HG02763 (cell line): Measurements from ENCODE around the gene FGF1.

Experiments
- ATAC-seq: cut with Tn5 transposase; IDR thresholded peaks from one replicate; pipeline ENCODE4 v1.9.1; 2021; ENCODE audit warnings: mild to moderate bottlenecking, moderate library complexity; ENCODE audit not compliant: unreplicated experiment

Gene FGF1

DNA sequence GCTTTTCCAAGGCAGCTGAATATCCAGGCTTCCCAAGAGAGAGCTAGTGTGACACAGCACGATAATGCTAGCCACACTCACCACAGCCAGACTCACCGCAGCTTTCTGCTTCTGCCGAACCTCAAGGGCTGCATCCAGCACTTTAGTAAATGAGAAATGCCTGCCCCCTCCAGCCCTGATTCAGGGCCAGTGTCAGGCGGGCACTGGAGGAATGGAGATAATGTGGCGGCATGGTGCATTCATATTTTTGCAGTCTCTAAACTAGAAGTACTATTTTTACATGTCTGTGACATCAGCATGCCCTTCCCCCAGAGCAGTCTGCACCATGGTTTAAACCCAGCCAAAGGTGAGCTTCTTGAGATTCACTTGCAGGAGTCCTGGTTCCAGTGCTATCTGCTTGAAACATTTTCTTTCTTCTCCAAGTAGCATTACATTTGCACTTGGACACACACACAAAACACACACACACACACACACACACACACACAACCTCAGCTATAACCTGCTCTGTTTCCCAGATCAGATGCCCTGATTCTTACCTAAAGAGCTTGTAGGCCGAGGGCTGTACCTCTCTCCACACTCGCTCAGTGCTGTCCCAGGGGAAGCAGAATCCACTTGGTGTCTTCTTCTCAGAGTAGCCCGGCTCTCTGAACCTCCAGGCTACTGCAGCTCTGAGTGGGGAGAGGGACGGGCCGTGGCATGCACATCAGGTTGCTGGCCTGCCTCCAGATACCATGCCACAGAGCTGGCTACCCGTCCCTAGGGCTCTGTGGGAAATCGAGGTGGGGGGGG lies at the start of gene FGF1:
Gene FGF1, minus strand, starts transcription at position 673 of the 792 bp plus-strand sequence. CDS start 71,963 bp downstream, outside the sequence.
- ATAC-seq = no peak

DNA sequence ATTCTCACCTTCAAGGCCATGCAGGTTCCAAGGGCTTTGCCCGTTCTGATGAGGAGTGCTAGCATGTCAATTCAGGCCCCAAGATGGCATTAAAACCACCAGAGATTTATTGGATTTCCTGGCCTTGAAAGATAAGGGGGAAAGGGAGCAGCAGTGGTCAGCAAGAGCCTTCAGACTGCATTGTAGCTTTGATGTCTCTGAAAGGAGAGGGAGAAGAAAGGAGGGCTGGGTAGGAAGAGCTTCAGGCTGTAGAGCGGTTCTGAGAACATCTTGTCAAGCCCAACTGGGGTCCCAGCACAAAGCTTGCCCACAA lies 41.8 kb upstream of the FGF1 start:
- no peak for ATAC-seq

DNA sequence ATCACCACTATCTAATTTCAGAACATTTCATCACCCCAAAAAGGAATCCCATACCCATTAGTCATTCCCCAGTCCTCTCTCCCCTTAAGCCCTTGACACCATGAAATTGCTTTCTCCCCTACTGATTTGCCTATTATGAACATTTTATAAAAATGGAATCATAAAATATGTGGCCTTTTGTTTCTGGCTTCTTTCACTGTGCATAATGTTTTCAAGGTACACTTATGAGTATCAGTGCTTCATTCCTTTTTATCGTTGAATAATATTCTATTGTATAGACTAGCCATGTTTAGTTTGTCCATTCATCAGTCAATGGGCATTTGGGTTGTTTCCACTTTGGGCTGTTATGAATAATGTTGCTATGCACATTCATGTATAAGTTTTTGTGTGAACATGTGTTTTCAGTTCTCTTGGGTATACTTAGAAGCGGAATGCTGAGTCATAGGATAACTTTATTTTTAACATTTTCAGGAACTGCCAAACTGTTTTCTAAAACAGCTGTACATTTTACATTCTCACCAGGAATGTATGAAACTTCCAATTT lies 40.4 kb upstream of the FGF1 start:
- ATAC-seq = no peak

DNA sequence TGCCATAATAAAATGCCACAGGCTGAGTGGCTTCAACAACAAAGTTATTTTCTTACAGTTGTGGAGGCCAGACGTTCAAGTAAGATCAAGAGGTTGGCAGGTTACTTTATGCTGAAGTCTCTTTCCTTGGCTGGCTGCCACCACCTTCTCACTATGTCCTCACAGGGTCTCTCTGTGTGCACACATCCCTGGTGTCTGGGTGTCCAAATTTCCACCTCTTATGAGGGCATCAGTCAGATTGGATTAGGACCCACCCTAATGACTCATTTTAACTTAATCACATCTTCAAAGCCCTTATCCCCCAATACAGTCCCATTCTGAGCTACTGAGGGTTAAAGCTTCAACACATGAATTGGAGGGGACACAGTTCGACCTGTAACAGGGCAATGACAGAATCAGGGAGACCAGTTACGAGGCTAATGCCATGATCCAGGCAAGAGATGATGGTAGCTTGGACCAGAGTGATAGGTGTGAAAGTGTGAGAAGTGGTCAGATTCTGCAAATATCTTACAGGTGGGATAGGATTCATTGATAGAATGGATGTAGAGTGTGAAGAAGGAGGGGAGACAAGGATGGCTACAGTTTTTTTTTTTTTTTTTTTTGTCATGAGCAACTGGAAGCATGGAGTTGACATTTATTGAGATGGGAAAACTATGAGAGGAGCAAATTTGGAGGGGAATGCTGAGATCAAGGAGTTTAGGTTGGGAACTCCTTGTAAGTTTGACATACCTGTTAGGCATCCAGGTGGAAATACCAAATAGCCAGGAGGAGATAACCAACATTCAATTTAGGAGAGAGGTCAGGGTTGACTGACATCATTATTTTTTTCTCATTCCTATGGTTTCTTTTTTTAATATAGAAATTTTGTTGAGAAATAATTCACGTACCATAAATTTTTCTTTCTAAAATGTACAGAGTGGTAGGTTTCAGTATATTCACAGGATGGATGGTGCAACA lies 39.6 kb upstream of the FGF1 start:
- no peak for ATAC-seq

DNA sequence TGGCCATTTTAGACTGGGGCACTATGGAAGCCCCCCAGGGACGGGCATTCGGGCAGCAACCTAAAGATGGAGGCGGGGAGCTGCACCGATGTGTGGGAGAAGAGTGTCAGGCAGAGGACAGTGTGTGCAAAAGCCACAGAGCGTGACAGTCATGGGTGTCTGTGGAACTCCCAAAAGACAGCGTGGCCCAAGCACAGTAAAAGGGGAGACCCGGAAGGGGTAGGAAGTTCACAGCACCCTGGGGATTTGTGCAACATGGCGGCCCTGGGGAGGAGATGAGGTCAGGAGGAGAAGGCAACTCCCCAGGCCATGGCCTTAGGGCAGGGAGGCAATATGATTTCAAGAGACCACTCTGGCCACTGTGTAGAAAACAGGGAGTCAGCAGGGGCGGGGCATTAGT lies 38.9 kb upstream of the FGF1 start:
- ATAC-seq = no peak

- ATAC-seq = no peak
Measured at GRCh38 chr5:142722896-142723295, 37.0 kb upstream of the FGF1 start.

DNA sequence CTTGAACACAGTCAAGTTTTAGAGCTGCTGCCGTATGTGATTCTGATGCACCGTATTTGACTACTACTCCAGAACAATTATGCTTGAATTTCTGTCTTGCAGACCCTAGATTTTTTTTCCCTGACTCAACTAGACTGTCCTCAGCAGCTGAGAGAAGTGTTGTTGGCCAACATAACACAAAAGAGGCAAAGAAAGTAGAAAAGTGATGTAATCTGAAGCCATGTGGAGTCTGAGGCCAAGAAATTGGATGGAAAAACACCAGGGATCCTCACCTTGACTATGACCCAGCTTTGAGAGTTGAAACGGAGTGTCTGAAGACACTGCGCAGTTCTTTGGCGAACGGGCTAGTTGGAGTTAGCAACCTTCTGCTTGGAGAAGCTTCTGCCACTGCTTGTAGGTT lies 36.3 kb upstream of the FGF1 start:
- no peak for ATAC-seq

- no peak for ATAC-seq
Measured at GRCh38 chr5:142720641-142721271, 34.9 kb upstream of the FGF1 start.

- ATAC-seq = no peak
Measured at GRCh38 chr5:142719836-142720370, 34.0 kb upstream of the FGF1 start.

- ATAC-seq = no peak
Measured at GRCh38 chr5:142717582-142718215, 31.8 kb upstream of the FGF1 start.

DNA sequence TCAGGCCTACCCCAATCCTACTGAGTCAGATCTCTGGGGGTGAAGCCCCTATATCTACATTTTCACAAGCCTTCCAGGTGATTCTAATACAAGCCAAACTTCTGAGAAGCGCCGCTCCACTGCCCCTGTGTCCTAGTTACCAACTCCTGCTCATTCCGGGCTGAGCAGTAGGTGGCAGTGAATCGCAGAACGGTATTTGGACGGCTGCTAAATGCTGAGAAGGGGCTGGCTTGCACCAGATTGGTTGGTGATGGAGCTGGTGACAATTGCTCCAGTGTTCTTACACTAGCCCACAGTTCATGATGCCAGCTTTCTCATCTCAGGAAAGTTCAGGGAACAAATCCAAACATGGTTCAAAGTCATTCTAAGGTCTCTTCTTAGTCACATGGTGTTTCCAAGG lies 31.1 kb upstream of the FGF1 start:
- ATAC-seq = peak; percentile 35

DNA sequence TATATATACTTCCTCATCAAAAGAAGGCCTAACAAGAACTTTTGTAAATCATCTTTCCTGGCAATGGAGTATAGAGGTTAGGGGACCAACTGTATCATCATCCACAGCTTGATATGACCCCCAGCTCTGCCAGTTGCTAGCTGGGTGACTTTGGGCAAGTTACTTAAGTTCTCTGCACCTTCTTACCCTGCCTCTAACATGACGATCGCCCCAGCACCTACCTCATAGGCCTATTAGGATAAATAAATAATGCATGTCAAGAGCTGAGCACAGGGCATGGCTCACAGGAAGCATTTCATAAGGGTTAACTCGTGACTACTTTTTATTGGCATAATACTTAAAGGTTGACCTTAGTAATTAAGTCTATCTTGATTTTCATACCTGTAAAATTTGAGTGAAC lies 29.4 kb upstream of the FGF1 start:
- ATAC-seq = no peak

GRCh38 chr5:142713121-142713706 lies 27.3 kb upstream of the FGF1 start:
- ATAC-seq = peak; percentile 97

- no peak for ATAC-seq
Measured at GRCh38 chr5:142703153-142703552, 17.3 kb upstream of the FGF1 start.

- no peak for ATAC-seq
Measured at GRCh38 chr5:142701673-142702311, 15.9 kb upstream of the FGF1 start.

GRCh38 chr5:142700566-142700965 lies 14.7 kb upstream of the FGF1 start:
- ATAC-seq = no peak

GRCh38 chr5:142699184-142699720 lies 13.4 kb upstream of the FGF1 start:
- ATAC-seq = peak; percentile 50

DNA sequence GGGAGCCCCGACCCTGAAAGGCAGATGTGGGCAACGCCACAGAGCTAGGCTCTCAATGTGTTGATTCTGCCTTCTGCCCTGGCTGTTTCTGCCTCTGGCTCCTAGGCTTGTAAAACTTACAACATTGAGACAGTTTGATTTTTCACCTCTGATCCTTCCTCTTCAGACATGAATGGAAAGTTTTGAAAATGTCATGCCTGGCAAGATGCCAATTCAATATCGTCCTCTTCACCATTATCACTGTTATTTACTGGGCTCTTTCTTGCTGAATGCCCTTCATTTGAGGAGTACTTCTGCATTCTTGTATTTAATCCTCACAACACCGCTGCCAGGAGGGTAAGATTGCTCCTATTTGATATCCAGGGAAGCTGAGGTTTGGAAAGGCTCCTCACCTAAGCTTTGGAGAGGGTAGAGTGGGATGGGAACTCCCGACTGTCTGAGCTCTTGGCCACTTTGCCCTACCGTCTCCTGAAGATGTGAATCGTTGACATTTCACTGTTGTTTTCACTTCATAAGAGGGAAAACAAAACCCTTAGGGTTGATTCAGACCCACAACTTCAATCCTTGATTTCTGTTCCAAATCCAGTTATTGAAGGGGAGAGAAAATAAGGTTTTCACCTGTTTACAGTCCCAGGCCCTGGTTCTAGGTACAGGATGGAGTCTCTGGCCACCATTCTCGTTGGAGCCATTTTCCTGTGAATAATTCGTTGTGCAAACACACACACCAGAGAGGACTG lies 12.7 kb upstream of the FGF1 start:
- ATAC-seq = no peak
